PC-3 (cell line): ENCODE data around the gene CLEC2A. TPM values are rescaled to one million over a fixed set of nuclear protein-coding genes. Genes with fewer than 3 reads are reported as not detected.

Source experiments
- ATAC-seq: fragments of 200-7000 bp; cut with Tn5 transposase; 2 replicates; pipeline ENCODE4 v1.9.1; 2020; ENCODE audit warnings: mild to moderate bottlenecking, moderate library complexity
- BruUV-seq: library from RNA; stranded (reverse); fragments of 400-500 nt; replicated peaks from 2 replicates; lab custom pipeline; 2021; lab: Mats Ljungman, UMichigan
- CTCF ChIA-PET: fragments of 300-600 bp; sonication (Branson Sonifier 250); formaldehyde crosslinking; loops from one replicate; lab custom pipeline; 2022; ENCODE audit warnings: antibody characterized with exemption; lab: Charles Lee
- POLR2A ChIA-PET: fragments of 300-600 bp; sonication (Branson Sonifier 250); formaldehyde crosslinking; loops from one replicate; lab custom pipeline; 2022; ENCODE audit warnings: antibody characterized with exemption; ENCODE audit not compliant: unreplicated experiment; lab: Charles Lee
- DNase-seq: peaks from one replicate; pipeline ENCODE4 v3.0.0-alpha.2; 2015
- H2AFZ ChIP-seq: fragments of 300-600 bp; sonication (generic); 2 replicates; pipeline ENCODE4 v1.6.0; 2016; ENCODE audit warnings: antibody characterized with exemption, low read length
- H3F3A ChIP-seq: fragments of 300-600 bp; sonication (generic); one replicate; pipeline ENCODE4 v1.6.0; 2017; ENCODE audit warnings: antibody characterized with exemption, low read length, control low read depth, mild to moderate bottlenecking; ENCODE audit not compliant: unreplicated experiment
- H3K27ac ChIP-seq: fragments of 300-600 bp; sonication (generic); 2 replicates; pipeline ENCODE4 v1.5.1; 2016; ENCODE audit warnings: mild to moderate bottlenecking, low read length
- H3K27me3 ChIP-seq: fragments of 300-600 bp; sonication (generic); 2 replicates; pipeline ENCODE4 v1.6.1; 2016; ENCODE audit warnings: low read length, mixed read lengths
- H3K36me3 ChIP-seq: fragments of 300-600 bp; sonication (generic); 2 replicates; pipeline ENCODE4 v1.6.1; 2016; ENCODE audit warnings: low read depth, mixed run types, low read length, mixed read lengths
- H3K4me1 ChIP-seq: fragments of 300-600 bp; sonication (generic); 2 replicates; pipeline ENCODE4 v1.5.1; 2016; ENCODE audit warnings: low read length; ENCODE audit not compliant: insufficient read depth
- H3K4me2 ChIP-seq: fragments of 300-600 bp; sonication (generic); 2 replicates; pipeline ENCODE4 v1.6.0; 2016; ENCODE audit warnings: low read length
- H3K4me3 ChIP-seq: fragments of 300-600 bp; sonication (generic); 2 replicates; pipeline ENCODE4 v1.5.1; 2016; ENCODE audit warnings: mild to moderate bottlenecking, low read length, mixed read lengths
- H3K79me2 ChIP-seq: fragments of 300-600 bp; sonication (generic); 2 replicates; pipeline ENCODE4 v1.6.1; 2017; ENCODE audit warnings: low read length, mixed read lengths
- H3K9ac ChIP-seq: fragments of 300-600 bp; sonication (generic); 2 replicates; pipeline ENCODE4 v1.6.0; 2016; ENCODE audit warnings: mild to moderate bottlenecking, low read length
- H3K9me2 ChIP-seq: fragments of 300-600 bp; sonication (generic); replicated peaks from 2 replicates; pipeline ENCODE4 v1.6.1; 2016; ENCODE audit warnings: mixed run types, low read length, mixed read lengths
- H3K9me3 ChIP-seq: fragments of 300-600 bp; sonication (generic); 2 replicates; pipeline ENCODE4 v1.6.1; 2016; ENCODE audit warnings: low read length, mixed read lengths
- H4K20me1 ChIP-seq: fragments of 300-600 bp; sonication (generic); 2 replicates; pipeline ENCODE4 v1.6.1; 2016; ENCODE audit warnings: low read length, mixed read lengths
- EZH2 ChIP-seq: fragments of 300-600 bp; sonication (generic); IDR thresholded peaks from one replicate; pipeline ENCODE4 v1.6.1; 2017; ENCODE audit warnings: antibody characterized with exemption, mild to moderate bottlenecking, low read length; ENCODE audit not compliant: unreplicated experiment
- EZH2phosphoT487 ChIP-seq: fragments of 300-600 bp; sonication (generic); IDR thresholded peaks from 2 replicates; pipeline ENCODE4 v1.6.1; 2018; ENCODE audit warnings: mild to moderate bottlenecking, antibody characterized with exemption, low read length, borderline replicate concordance
- intact Hi-C: fragments of 100-400 bp; cut with micrococcal nuclease; formaldehyde crosslinking; loops from 2 replicates; pipeline ENCODE4 v1.9.0; 2023
- total RNA-seq: library from RNA; depleted of rRNA; stranded (reverse); fragments of >200 nt; gene quantifications from 2 replicates; pipeline ENCODE4 v1.2.3, GENCODE V29; 2014
- TF ChIP-seq, protein P1 (sequence below): fragments of 300-600 bp; sonication (generic); conservative IDR thresholded peaks from 2 replicates; pipeline ENCODE4 v1.5.1; 2017; ENCODE audit warnings: antibody characterized with exemption, low read depth, mild to moderate bottlenecking, low read length

The CLEC2A gene
- total RNA-seq, 1 experiment from 2014 or later = not detected

DNA sequence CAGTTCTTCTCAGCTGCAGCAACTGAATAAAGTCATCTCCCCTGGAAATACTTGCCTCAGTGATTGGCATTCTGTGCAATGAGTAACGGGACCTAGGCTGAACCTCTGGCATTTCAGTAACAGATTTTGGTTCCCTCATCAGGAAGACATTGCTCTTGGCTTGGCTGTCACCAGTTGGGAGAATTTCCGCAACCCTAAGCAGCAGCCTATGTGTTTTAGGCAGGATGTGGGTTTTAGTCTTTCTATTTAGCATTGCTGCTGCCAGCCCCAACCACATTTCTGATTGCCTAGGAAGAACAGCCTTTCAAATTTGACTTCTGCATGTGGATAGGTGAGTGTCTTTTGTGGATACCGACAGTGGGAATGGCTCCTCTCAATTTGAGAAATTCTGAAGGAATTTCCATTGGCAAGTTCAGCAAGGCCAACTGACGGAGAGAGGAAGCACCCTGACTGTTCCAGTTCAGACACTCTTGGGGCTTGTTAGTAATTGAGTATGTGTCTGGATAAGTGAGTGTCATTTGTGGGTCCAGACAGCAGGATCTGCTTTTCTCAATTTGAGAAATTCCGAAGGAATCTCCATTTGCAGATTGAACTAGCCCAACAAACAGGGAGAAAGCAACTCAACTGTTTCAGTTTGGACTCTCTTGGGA lies 19.0 kb upstream of the CLEC2A start:
- no TSS peak for BruUV-seq
- peaks cover 6% of the 10 kb centered on the region; the same call in 1 of the 2 replicates for H3K27me3 ChIP-seq
- TF ChIP-seq EZH2 (no peak), EZH2phosphoT487 (no peak)
- TF ChIP-seq, protein P1, sequence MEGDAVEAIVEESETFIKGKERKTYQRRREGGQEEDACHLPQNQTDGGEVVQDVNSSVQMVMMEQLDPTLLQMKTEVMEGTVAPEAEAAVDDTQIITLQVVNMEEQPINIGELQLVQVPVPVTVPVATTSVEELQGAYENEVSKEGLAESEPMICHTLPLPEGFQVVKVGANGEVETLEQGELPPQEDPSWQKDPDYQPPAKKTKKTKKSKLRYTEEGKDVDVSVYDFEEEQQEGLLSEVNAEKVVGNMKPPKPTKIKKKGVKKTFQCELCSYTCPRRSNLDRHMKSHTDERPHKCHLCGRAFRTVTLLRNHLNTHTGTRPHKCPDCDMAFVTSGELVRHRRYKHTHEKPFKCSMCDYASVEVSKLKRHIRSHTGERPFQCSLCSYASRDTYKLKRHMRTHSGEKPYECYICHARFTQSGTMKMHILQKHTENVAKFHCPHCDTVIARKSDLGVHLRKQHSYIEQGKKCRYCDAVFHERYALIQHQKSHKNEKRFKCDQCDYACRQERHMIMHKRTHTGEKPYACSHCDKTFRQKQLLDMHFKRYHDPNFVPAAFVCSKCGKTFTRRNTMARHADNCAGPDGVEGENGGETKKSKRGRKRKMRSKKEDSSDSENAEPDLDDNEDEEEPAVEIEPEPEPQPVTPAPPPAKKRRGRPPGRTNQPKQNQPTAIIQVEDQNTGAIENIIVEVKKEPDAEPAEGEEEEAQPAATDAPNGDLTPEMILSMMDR = no peak

DNA sequence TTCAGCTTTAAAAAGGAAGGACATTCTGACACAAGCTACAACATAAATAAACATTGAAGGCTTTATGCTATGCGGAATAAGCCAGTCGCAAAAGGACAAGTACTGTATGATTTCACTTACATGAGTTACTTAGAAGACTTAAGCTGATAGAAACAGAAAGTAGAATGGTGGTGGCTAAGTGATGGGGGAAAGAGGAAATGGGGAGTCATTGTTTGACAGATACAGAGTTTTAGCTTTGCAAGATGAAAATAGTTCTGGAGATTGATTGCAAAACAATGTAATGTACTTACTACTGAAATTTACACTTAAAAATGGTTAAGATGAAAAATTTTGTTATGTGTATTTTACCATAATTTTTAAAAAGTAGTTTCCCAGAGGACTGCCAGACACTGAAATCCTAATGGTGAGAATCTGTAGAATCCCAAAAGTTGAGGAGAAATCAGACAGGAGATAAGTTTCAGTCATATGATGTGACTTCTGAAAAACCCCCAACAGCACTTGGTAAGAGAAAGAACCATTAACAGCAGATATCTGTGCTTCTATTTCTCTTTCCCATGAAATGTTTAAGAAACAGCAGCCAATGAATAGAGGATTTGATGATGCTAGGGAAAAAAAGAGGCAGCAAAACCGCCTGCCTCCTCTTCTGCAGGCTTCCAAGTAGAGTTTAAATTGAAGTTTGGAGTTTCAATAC lies 16.6 kb upstream of the CLEC2A start:
- intact Hi-C loops = loop anchor here (10.0 kb wide), 1 partner anchor 56 kb away; no protein-coding TSS in a partner anchor
- Histone ChIP-seq H3K4me2 (no peak overlapping the region), H3K79me2 (no peaks in the 10 kb centered on the region), H3K9ac (no peak overlapping the region), H3K36me3 (no peaks in the 10 kb centered on the region), H3K27me3 (peaks cover 6% of the 10 kb centered on the region; the same call in 1 of the 2 replicates), H3K9me3 (no peaks in the 10 kb centered on the region), H4K20me1 (no peaks in the 10 kb centered on the region), H3K27ac (no peak overlapping the region), H2AFZ (no peak overlapping the region), H3K4me3 (no peak overlapping the region), H3F3A (no peaks in the 10 kb centered on the region), H3K9me2 (no peaks in the 10 kb centered on the region), H3K4me1 (no peaks in the 10 kb centered on the region)
- BruUV-seq = no TSS peak
- TF ChIP-seq EZH2phosphoT487 = no peak
- no peak for TF ChIP-seq EZH2
- TF ChIP-seq, protein P1 = no peak
- ATAC-seq = no peak
- DNase-seq = no peak
- ChIA-PET POLR2A (no interaction called here), CTCF (no interaction called here)

More for the DNA sequence above, 19.0 kb upstream of the CLEC2A start:
- Histone ChIP-seq H3K4me3 (no peak overlapping the region), H2AFZ (no peak overlapping the region), H3K36me3 (no peaks in the 10 kb centered on the region), H3K4me2 (no peak overlapping the region), H3K79me2 (no peaks in the 10 kb centered on the region), H3K9ac (no peak overlapping the region), H4K20me1 (no peaks in the 10 kb centered on the region), H3K9me2 (no peaks in the 10 kb centered on the region), H3K27ac (no peak overlapping the region), H3F3A (no peaks in the 10 kb centered on the region), H3K9me3 (no peaks in the 10 kb centered on the region), H3K4me1 (no peaks in the 10 kb centered on the region)
- ChIA-PET POLR2A (no interaction called here), CTCF (no interaction called here)
- intact Hi-C loops = no loop called here
- DNase-seq (no peak), ATAC-seq (no peak)

GRCh38 chr12:9947674-9948073 lies 15.5 kb upstream of the CLEC2A start:
- no peaks in the 10 kb centered on the region for H4K20me1 ChIP-seq
- H3K4me1 ChIP-seq = no peaks in the 10 kb centered on the region
- TF ChIP-seq EZH2phosphoT487 = no peak
- TF ChIP-seq, protein P1 = no peak
- TF ChIP-seq EZH2 = no peak
- intact Hi-C loops = loop anchor here (10.0 kb wide), 1 partner anchor 57 kb away; no protein-coding TSS in a partner anchor
- no peak overlapping the region for H3K27ac ChIP-seq
- H3K4me3 ChIP-seq = no peak overlapping the region
- H3K9me3 ChIP-seq = no peaks in the 10 kb centered on the region
- H3K9me2 ChIP-seq = no peaks in the 10 kb centered on the region
- POLR2A ChIA-PET = no interaction called here
- no peaks in the 10 kb centered on the region for H3K79me2 ChIP-seq
- H3K4me2 ChIP-seq = no peak overlapping the region
- ATAC-seq = no peak
- CTCF ChIA-PET = no interaction called here
- peaks cover 15% of the 10 kb centered on the region; the same call in 1 of the 2 replicates for H3K27me3 ChIP-seq
- no peaks in the 10 kb centered on the region for H3K36me3 ChIP-seq
- no TSS peak for BruUV-seq
- no peaks in the 10 kb centered on the region for H3F3A ChIP-seq
- DNase-seq = no peak
- H3K9ac ChIP-seq = no peak overlapping the region
- H2AFZ ChIP-seq = no peak overlapping the region
